NCI-H187 (cell line): ENCODE measurements around the gene CDK15.

ENCODE experiments used
- DNase-seq, 2 experiments: peaks; one replicate each; lab custom pipeline; 2025; lab: John Stamatoyannopoulos, UW

The CDK15 gene

DNA sequence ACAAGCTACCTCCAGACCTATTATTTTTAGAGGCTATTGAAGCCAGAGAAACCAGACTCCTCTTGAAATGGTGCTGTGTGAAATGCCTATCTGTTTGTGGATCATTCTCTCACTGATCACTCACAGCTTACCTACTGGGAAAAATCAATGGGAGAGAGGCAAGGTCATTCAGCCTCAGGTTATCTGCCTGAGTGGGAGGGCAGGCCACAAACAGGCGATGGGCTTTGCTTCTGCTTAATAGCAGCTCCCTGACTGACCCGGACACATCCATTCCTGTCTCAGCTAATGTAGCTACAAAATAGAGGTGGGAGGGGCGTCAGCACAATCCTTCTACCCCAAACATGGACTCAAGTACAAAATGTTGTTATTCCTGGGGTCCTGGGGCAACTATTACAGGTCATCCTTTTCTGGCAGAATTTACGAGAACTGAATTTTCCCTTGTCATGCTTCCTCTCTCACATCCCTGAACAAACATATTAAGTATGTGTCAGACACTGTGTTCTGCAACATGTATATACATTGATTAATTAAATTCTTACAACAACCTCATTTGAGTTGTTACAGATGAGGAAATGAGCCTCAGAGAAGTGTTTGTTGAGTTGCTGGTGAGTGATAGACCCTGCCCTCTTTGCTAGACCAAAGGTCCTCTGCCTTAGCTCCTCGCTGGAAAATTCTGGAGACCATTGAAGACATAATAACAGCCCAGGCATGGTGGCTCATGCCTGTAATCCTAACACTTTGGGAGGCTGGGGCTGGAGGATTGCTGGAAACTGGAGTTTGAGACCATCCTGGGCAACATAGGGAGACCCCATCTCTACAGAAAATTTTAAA lies 60.5 kb downstream of the CDK15 start:
- DNase-seq: no peak

- DNase-seq: no peak
Measured at GRCh38 chr2:201871471-201871870, 65.1 kb downstream of the CDK15 start.

GRCh38 chr2:201872591-201872990 lies 66.3 kb downstream of the CDK15 start:
- no peak for DNase-seq

DNA sequence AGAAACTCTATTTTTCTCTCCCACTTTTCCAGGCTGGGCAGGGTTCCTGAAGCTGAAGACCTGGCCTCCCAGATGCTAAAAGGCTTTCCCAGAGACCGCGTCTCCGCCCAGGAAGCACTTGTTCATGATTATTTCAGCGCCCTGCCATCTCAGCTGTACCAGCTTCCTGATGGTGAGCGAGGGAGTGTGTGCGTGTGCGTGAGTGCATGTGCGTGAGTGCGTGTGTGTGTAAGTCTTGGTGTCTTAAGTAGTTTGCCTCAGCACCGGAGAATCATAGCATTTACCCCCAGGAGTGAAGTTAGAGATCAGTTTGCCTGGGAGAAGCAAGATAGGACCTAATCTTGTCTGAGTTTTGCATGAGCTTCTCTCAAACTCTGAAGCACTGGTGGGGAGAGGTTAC lies 73.7 kb downstream of the CDK15 start:
- no peak for DNase-seq

DNA sequence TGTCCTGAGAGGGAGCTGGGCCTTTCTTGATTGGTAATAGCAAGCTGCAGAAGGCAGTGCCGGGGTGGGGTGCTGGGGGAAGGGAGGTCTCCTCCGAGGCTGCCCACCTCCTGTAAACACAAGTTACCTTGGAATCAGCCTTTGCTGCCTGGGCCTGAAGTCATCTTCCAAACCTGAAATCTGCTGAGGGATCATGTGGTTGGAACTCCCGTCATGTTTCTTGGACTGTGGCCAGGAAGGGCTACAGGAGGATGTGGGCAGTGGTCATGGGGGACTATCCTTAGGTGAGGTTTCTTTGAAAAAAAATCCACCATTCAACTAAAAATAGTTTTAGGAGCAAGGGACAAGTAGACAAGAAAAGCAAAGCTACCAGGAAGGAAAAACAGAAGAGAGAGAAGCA lies 74.2 kb downstream of the CDK15 start:
- no peak for DNase-seq

- no peak for DNase-seq
Measured at GRCh38 chr2:201880993-201881611, 74.8 kb downstream of the CDK15 start.

GRCh38 chr2:201881741-201882140 lies 75.4 kb downstream of the CDK15 start:
- no peak for DNase-seq

DNA sequence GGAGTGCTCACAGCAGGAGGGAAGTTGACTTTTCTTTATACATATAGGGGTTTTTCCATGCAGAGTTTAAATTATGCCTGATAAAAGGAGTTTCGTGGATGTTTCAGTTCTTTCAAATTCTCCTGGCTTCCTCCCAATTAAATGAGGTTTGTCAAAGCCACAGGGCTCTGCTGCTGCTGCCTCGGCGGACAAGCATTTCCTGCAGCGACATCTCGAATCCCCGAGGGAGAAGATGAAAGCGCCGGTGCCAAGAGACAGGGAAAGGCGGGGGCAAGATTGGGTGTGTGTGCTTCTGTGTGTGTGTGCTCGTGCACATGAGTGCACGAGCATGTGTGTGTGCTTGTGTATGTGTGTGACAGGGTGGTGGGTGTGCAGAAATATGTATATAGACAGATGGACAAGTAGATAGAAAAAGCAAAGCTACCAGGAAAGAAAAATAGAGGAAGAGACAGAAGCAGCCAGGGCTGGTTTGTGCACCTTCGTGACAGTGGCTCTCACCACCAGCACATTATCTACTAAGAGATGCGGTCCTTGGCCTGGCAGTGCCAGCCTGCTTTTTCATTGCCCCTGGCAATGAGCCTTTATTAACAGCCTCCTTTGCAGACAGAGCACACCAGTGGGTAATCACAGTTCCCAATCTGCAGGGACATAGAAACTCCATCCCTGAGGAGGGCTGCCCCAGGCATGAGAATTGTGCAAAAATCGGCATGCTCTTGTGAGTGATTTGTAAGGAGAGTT lies 76.2 kb downstream of the CDK15 start:
- DNase-seq: no peak

- no peak for DNase-seq
Measured at GRCh38 chr2:201883606-201884369, 77.5 kb downstream of the CDK15 start.

GRCh38 chr2:201886504-201886903 lies 80.2 kb downstream of the CDK15 start:
- no peak for DNase-seq

DNA sequence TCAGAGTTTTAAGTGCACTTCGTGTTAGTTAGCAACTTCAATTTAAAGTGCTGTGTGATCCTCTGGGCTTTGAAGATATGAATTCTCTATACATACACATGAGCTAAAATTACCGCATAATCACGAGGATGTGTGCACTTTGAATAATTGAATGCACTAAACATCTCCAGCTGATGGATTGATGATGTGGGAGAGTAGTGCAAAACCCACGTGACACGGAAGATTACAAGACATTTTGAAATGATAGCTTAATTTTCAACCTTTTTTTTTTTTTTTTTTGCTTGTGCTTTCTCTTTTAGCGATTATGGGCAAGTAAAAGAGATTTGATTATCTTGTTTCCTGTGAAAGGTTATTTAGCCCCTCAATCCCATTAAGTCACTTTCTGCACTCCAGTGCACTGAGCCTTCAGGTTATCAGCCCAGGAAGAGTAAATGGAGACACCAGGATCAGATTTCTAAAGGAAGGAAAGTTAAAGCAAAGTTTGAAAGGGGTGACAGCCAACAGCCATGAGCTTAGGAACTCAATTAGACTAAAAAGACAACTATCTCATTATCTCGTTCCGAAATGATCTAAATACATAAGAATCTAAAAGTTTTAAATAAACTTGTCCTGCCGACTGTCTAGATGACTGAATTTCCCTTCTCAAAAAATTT lies 81.6 kb downstream of the CDK15 start:
- no peak for DNase-seq

- no peak for DNase-seq
Measured at GRCh38 chr2:201888426-201888800, 82.1 kb downstream of the CDK15 start.

GRCh38 chr2:201890453-201890852 lies 84.1 kb downstream of the CDK15 start:
- DNase-seq: no peak

DNA sequence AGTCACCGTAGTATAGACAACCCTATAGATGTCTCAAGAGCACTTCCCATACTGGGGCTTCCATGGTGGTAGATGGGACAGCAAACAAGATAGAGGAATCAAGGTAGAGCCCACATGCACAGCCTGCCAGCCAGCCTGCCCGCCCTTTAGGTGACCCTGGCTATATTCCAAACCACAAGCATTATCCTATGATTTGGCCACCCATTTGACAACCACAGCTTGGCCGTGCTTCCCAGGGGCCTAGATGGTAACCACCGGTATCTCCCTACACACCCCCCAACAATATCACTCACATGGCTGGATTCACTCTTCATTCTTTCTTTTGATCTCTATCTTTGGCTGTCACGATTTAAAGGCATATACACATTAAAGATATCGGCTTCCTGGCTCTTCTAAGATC lies 85.3 kb downstream of the CDK15 start:
- no peak for DNase-seq

- DNase-seq: no peak
Measured at GRCh38 chr2:201892516-201892915, 86.2 kb downstream of the CDK15 start.

DNA sequence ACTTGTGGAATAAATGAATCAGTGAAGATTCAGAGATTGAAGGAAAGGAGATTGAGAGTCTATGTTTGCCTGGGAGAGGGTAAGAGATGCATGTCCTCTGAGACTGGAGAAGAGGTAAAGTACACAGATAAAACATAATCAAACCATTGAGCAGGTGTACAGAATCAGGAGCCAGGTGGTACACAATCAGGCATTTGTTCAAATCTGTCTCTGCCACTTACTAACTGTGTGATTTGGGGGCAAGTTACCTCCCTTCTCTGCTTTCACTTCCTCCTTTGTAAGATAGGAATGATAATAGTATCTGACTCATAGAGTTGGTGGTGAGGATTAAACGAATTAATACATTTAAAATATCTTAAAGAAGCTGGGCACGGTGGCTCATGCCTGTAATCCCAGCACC lies 94.0 kb downstream of the CDK15 start:
- DNase-seq: no peak

DNA sequence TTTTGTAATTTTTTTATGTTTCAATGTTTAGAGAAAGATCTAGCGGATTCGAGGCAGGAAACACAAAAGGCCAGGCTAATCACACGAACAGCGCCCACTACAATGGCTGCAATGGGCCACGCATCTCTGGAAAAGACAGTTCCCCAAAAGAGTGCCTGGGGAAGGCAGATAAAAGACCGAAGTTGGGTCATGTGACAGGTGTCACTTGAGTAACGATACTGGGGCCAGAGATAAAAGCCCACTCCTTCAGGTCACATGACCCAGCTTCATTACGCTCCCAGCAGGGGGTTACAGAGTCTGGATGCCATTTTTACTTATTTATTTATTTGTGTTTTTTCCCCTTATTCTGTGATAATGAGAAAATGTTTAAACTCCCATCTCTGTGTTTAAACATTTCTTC lies 95.4 kb downstream of the CDK15 start:
- no peak for DNase-seq

- no peak for DNase-seq
Measured at GRCh38 chr2:201904538-201905420, 98.4 kb downstream of the CDK15 start.

- no peak for DNase-seq
Measured at GRCh38 chr2:201906777-201907562, 100.6 kb downstream of the CDK15 start.

DNA sequence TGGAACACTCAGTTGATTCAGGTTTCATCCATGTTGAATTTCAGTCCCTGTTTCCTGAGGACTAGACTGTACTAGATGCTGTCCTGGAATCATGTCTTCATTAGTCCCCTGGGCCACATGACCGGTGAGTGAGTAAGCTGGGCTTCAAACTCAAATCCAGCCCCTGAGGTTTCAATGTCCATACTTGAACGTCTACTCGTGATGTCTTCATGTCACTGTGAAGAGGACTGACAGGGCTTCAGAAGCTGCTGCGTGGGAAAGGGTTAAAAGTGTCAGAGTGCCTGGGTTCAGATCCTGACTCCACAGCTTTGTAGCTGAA lies 101.2 kb downstream of the CDK15 start:
- no peak for DNase-seq
